WTC11 (cell line): ENCODE data around the gene MOXD1.
"Not testable (repeated sequence)": the region's sequence is repeated elsewhere in the genome, so short reads cannot be mapped to it uniquely, and the experiment has no call there.

Experiments used
- CTCF ChIP-seq: fragments of 200-600 bp; IDR thresholded peaks from 2 replicates; pipeline ENCODE4 v1.8.0; 2022; ENCODE audit warnings: antibody characterized with exemption
- NFE2L1 ChIP-seq: sonication (generic); formaldehyde crosslinking; IDR thresholded peaks from 2 replicates; pipeline ENCODE4 v1.8.1; 2023; ENCODE audit warnings: missing genetic modification reagents

- not testable (repeated sequence) for TF ChIP-seq NFE2L1, CTCF
Observed at GRCh38 chr6:132268666-132269065, 132.6 kb downstream of the MOXD1 start.
